Peyer's patch (tissue), 4 donors: ENCODE data around the gene ZNF500. TPM values are rescaled to one million over a fixed set of nuclear protein-coding genes. Genes with fewer than 3 reads are reported as not detected.
"Not testable (repeated sequence)": the region's sequence is repeated elsewhere in the genome, so short reads cannot be mapped to it uniquely, and the experiment has no call there.

ENCODE experiments used
- DNase-seq, 3 donors: peaks; one replicate each; pipeline ENCODE4 v3.0.0-alpha.2; 2017 to 2019
- H3K27ac ChIP-seq, 4 donors: fragments of 200-600 bp; sonication (generic); one replicate each; pipeline ENCODE4 v1.5.1; 2016 to 2019
- H3K27me3 ChIP-seq, 2 donors: fragments of 200-600 bp; sonication (generic); one replicate each; pipeline ENCODE4 v1.5.1; 2019
- H3K36me3 ChIP-seq, 3 donors: fragments of 200-600 bp; sonication (generic); one replicate each; pipeline ENCODE4 v1.5.1; 2016 to 2019
- H3K4me1 ChIP-seq, 4 donors: fragments of 200-600 bp; sonication (generic); one replicate each; pipeline ENCODE4 v1.5.1; 2016 to 2019
- H3K4me3 ChIP-seq, 4 donors: fragments of 200-600 bp; sonication (generic); 1 replicate in 3 of 4; 2 replicates in 1 of 4; pipeline ENCODE4 v1.5.1; 2016 to 2019; ENCODE audit warnings: mild to moderate bottlenecking in 1 of 4
- H3K9me3 ChIP-seq, 4 donors: fragments of 200-600 bp; sonication (generic); one replicate each; pipeline ENCODE4 v1.5.1; 2016 to 2019; ENCODE audit warnings: mild to moderate bottlenecking in 1 of 4
- POLR2A ChIP-seq, 2 donors: fragments of 450-650 bp; IDR thresholded peaks; one replicate each; pipeline ENCODE4 v1.5.1; 2017; ENCODE audit warnings: antibody characterized with exemption in 2 of 2, mild to moderate bottlenecking in 2 of 2, moderate library complexity in 2 of 2
- total RNA-seq, 4 donors: library from RNA; depleted of rRNA; stranded (reverse); fragments of >200 nt; gene quantifications; one replicate each; pipeline ENCODE4 v1.1.0, GENCODE V29; 2016
- TF ChIP-seq, protein P1 (sequence below), 6 experiments: fragments of 450-650 bp in 4 of 6; fragments of 200-600 bp in 2 of 6; sonication (generic) in 1 of 6; IDR thresholded peaks; one replicate each; pipeline ENCODE4 v1.5.1; 2017 to 2019; ENCODE audit warnings: antibody characterized with exemption in 6 of 6, mild to moderate bottlenecking in 3 of 6, moderate library complexity in 1 of 6

Gene ZNF500
- total RNA-seq, 4 donors from 2014 or later = 4.1 to 24.8 (median 14.5) TPM

- DNase-seq = no peak
- peaks cover 0 to 5% (median 0%) of the 10 kb centered on the region in 3 donors for H3K36me3 ChIP-seq
These were observed 20.7 kb downstream of the ZNF500 start for GRCh38 chr16:4746215-4746614.

DNA sequence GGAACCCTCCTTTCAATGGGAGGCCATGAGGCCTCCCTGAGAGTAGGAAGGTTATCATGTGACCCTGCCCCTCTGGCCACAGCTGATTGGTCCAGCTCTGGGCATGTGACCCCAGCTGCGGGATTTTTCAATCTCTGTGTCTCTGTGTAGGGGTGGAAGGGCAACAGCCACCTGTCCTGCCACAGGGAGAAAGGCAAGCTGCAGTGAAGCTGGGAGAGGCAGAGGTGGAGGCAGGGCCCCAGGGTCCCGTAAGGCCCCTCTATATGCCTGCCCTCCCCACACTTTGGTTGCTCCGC lies 21.7 kb downstream of the ZNF500 start:
- Histone ChIP-seq H3K4me1 (peaks cover 0 to 9% (median 0%) of the 10 kb centered on the region in 4 donors), H3K36me3 (no peaks in the 10 kb centered on the region), H3K27ac (no peak overlapping the region), H3K4me3 (no peak overlapping the region), H3K27me3 (no peaks in the 10 kb centered on the region), H3K9me3 (no peaks in the 10 kb centered on the region)
- DNase-seq = no peak
- no peak for TF ChIP-seq POLR2A (IDR thresholded peaks at IDR 0.05)
- TF ChIP-seq, protein P1, sequence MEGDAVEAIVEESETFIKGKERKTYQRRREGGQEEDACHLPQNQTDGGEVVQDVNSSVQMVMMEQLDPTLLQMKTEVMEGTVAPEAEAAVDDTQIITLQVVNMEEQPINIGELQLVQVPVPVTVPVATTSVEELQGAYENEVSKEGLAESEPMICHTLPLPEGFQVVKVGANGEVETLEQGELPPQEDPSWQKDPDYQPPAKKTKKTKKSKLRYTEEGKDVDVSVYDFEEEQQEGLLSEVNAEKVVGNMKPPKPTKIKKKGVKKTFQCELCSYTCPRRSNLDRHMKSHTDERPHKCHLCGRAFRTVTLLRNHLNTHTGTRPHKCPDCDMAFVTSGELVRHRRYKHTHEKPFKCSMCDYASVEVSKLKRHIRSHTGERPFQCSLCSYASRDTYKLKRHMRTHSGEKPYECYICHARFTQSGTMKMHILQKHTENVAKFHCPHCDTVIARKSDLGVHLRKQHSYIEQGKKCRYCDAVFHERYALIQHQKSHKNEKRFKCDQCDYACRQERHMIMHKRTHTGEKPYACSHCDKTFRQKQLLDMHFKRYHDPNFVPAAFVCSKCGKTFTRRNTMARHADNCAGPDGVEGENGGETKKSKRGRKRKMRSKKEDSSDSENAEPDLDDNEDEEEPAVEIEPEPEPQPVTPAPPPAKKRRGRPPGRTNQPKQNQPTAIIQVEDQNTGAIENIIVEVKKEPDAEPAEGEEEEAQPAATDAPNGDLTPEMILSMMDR (IDR thresholded peaks at IDR 0.05) = no peak

More at GRCh38 chr16:4746215-4746614, 20.7 kb downstream of the ZNF500 start:
- Histone ChIP-seq H3K9me3 (no peaks in the 10 kb centered on the region), H3K27me3 (no peaks in the 10 kb centered on the region), H3K4me3 (no peak overlapping the region), H3K4me1 (peaks cover 0 to 9% (median 0%) of the 10 kb centered on the region in 4 donors), H3K27ac (no peak overlapping the region)
- no peak for TF ChIP-seq POLR2A (IDR thresholded peaks at IDR 0.05)
- TF ChIP-seq, protein P1 (IDR thresholded peaks at IDR 0.05) = no peak

DNA sequence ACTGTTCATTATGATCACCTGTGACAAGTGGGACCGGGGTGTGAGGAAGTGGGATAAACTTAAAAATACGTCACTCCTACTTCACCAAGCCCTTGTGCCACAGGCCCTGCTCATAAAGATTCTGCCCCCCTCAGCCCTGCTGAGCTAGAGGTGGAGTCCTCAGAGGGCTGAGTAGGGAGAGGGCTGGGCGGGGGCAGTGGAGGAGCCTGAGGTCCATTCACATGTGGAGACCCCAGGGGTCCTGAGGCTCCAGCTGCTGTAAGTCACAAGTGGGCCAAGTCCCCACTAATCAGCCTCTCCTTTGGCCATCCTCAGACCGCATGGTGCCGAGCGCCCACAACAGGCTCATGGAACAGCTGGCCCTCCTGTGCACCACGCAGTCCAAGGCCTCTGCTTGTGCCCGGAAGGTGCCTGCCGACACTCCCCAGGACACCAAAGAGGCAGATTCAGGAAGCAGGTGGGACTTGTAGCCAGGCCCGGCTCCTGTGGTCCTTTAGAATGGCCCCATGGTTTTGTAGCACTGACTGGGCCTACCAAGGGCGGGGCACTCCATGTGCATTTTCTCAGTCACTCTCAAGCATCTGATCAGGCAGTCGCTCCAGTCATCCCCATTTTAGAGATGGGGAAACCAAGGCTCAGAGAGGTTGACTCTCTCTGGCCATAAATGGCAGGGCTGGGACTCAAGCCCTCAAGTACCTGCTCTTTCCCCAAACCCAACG lies 22.2 kb downstream of the ZNF500 start:
- no peak for DNase-seq
- H3K4me1 ChIP-seq = peaks cover 0 to 9% (median 0%) of the 10 kb centered on the region in 4 donors

DNA sequence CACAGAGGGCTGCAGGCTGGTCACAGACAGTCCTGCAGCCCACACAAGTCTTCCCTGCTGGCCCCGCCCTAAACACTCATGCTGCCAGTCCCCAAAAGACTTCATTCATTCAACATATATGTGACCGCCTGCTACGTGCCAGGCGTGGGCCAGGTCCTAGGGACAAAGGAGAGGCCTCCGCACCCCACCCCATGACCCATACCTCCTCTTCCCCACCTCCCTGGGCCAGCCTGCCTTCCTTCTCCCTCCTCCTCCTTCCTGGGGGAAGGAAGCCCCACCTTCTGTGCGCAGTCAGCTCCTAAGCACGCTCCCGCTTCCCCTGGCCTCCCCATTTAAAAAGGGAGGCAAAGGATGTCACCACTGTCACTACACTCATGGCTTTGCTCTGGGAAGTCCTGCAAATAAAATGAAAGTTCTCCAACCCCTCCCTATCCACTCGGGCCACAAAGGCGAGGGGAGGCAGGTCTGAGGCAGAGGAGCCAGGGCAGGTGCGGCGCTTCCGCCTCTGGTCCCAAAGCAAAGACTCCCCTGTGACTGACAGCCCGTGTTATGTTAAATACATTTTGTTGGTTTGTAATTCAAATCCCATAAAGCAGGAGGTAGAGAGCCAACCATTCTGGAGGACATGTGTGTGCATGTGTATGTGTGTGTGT lies 23.6 kb downstream of the ZNF500 start:
- Histone ChIP-seq H3K27me3 (no peaks in the 10 kb centered on the region), H3K36me3 (no peaks in the 10 kb centered on the region), H3K9me3 (no peaks in the 10 kb centered on the region), H3K27ac (no peak overlapping the region), H3K4me3 (peak overlapping the region in 2 of 4 donors; percentile 8 to 38), H3K4me1 (peaks cover 0 to 9% (median 0%) of the 10 kb centered on the region in 4 donors)
- DNase-seq = no peak
- TF ChIP-seq POLR2A (IDR thresholded peaks at IDR 0.05) = no peak

More for the DNA sequence above, 22.2 kb downstream of the ZNF500 start:
- Histone ChIP-seq H3K4me3 (no peak overlapping the region), H3K27ac (no peak overlapping the region), H3K27me3 (no peaks in the 10 kb centered on the region), H3K9me3 (no peaks in the 10 kb centered on the region), H3K36me3 (no peaks in the 10 kb centered on the region)
- no peak for TF ChIP-seq POLR2A (IDR thresholded peaks at IDR 0.05)
- TF ChIP-seq, protein P1 (IDR thresholded peaks at IDR 0.05) = no peak

- H3K4me1 ChIP-seq, H3K36me3 ChIP-seq, H3K27me3 ChIP-seq, H3K27ac ChIP-seq, DNase-seq, H3K9me3 ChIP-seq, H3K4me3 ChIP-seq: not testable (repeated sequence)
These were observed 28.6 kb downstream of the ZNF500 start for GRCh38 chr16:4738370-4738769.

DNA sequence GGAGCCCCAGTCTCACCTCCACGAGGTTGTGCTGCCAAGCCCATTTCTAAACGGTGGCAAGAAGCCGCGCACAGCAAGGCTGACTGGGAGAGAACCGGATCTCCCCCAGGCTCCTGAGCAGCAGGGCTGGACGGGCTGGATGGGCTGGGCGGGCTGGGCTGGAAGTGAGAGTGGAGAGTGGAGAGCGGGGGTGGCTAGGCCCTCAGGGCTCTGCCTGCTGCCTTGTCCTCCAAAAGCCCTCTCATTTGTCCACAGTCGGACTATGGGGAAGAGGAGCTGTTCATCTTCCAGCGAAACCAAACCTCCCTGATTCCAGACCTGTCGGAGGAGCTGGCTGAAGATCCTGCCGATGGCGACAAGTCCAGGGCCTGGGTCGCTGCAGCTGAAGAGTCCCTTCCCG lies 29.4 kb downstream of the ZNF500 start:
- no peak overlapping the region for H3K4me3 ChIP-seq
- H3K4me1 ChIP-seq = peaks cover 0 to 15% (median 0%) of the 10 kb centered on the region in 4 donors
- no peak overlapping the region for H3K27ac ChIP-seq
- TF ChIP-seq POLR2A (IDR thresholded peaks at IDR 0.05) = no peak
- no peaks in the 10 kb centered on the region for H3K9me3 ChIP-seq
- DNase-seq = no peak
- H3K27me3 ChIP-seq = no peaks in the 10 kb centered on the region
- no peaks in the 10 kb centered on the region for H3K36me3 ChIP-seq

- TF ChIP-seq, protein P1 (IDR thresholded peaks at IDR 0.05) = no peak
- no peak for TF ChIP-seq POLR2A (IDR thresholded peaks at IDR 0.05)
These were observed 30.4 kb downstream of the ZNF500 start for GRCh38 chr16:4736546-4736945.

More at GRCh38 chr16:4736546-4736945, 30.4 kb downstream of the ZNF500 start:
- H3K27me3 ChIP-seq = no peaks in the 10 kb centered on the region
- no peak for DNase-seq
- no peaks in the 10 kb centered on the region for H3K36me3 ChIP-seq
- H3K4me1 ChIP-seq = peaks cover 0 to 15% (median 0%) of the 10 kb centered on the region in 4 donors
- no peak overlapping the region for H3K4me3 ChIP-seq
- no peaks in the 10 kb centered on the region for H3K9me3 ChIP-seq
- no peak overlapping the region for H3K27ac ChIP-seq
